Upper lobe of right lung (tissue), 1 donor: Measurements from ENCODE around the gene CRACR2A. TPM values are rescaled to one million over a fixed set of nuclear protein-coding genes. Genes with fewer than 3 reads are reported as not detected.
A peak's percentile ranks its signal among the peaks of the same experiment; 100 is the strongest.

ENCODE experiments used
- ATAC-seq: fragments of 200-7000 bp; cut with Tn5 transposase; one replicate; pipeline ENCODE4 v1.9.1; 2020; ENCODE audit warnings: mild to moderate bottlenecking, moderate library complexity
- DNase-seq: peaks from one replicate; pipeline ENCODE4 v3.0.0-alpha.2; 2020
- H3K27ac ChIP-seq: fragments of 200-600 bp; one replicate; pipeline ENCODE4 v1.8.0; 2022
- H3K27me3 ChIP-seq: fragments of 200-600 bp; one replicate; pipeline ENCODE4 v1.8.0; 2022; ENCODE audit warnings: mild to moderate bottlenecking
- H3K36me3 ChIP-seq: fragments of 200-600 bp; one replicate; pipeline ENCODE4 v1.8.0; 2022
- H3K4me1 ChIP-seq: fragments of 200-600 bp; one replicate; pipeline ENCODE4 v1.8.0; 2022
- H3K4me3 ChIP-seq: fragments of 200-600 bp; one replicate; pipeline ENCODE4 v1.8.0; 2022; ENCODE audit warnings: mild to moderate bottlenecking
- H3K9me3 ChIP-seq: fragments of 200-600 bp; one replicate; pipeline ENCODE4 v1.8.0; 2022
- intact Hi-C: fragments of 100-400 bp; cut with DNase I; formaldehyde crosslinking; loops from one replicate; pipeline ENCODE4 v1.11.0; 2022
- long read RNA-seq: library from polyadenylated mRNA; unstranded; transcript quantifications from one replicate; pipeline ENCODE4 v2.0.0, GENCODE V29; 2021
- total RNA-seq: library from RNA; stranded (reverse); fragmentation: NEBNext Ultra II Directional; extraction: Animal tissue kit (Norgen Biotek cat#: 25700); gene quantifications from one replicate; pipeline ENCODE4 v1.2.1, GENCODE V29; 2021
- TF ChIP-seq, protein P1 (sequence below): fragments of 200-600 bp; IDR thresholded peaks from one replicate; pipeline ENCODE4 v1.8.0; 2022; ENCODE audit warnings: antibody characterized with exemption
- donor health status: DM: no; HTN: yes; CAD: no; lungs with severe emphysema.

Gene CRACR2A, protein sequence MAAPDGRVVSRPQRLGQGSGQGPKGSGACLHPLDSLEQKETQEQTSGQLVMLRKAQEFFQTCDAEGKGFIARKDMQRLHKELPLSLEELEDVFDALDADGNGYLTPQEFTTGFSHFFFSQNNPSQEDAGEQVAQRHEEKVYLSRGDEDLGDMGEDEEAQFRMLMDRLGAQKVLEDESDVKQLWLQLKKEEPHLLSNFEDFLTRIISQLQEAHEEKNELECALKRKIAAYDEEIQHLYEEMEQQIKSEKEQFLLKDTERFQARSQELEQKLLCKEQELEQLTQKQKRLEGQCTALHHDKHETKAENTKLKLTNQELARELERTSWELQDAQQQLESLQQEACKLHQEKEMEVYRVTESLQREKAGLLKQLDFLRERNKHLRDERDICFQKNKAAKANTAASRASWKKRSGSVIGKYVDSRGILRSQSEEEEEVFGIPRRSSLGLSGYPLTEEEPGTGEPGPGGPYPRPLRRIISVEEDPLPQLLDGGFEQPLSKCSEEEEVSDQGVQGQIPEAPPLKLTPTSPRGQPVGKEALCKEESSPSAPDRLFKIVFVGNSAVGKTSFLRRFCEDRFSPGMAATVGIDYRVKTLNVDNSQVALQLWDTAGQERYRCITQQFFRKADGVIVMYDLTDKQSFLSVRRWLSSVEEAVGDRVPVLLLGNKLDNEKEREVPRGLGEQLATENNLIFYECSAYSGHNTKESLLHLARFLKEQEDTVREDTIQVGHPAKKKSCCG
- 5.4 TPM for total RNA-seq
- long read RNA-seq, partial matches to known transcripts: 0 of 1 reads
- long read RNA-seq, other reads (novel, unspliced or antisense): 1 of 1 reads

DNA sequence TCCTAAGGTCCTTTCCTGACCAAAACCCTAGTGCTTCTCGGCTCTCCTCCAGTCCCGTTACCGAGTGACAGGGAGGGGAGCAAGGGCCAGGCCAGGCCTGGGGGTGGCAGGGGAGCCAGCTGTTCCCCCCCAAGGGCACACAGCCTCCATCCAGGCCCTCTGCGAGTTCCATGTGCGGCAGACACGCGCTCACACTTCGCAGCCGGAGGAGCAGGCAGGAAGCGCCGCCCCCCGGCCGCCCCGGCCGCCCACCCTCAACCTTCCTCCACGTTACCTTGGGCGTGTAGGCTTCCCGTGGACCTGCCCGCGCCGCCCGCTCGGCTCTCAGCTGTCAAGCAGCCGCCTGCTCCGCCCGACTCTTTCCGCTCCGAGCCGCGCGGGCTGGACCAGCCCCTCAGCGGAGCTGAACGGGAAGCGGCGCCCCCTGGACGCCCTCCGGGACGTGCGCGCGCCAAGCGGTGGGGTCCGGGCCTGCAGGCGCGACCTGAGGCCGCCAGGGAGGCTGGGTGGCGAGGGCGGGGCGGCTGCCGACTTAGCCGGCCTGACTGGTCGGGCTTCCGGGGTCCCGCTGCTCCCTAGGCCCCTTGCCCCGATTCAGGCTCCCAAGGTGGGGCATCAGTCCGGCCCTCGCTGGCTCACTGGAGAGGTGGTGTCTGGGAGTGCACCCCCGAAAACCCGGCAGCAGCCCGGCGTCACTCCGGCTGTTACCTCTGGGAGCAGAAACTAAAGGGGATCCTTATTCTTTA, at the start of gene CRACR2A:
Gene CRACR2A (minus strand): TSS at position 369 of the 746 bp plus-strand sequence. CDS start 56,110 bp downstream, outside the sequence.
- intact Hi-C loops: no loop called here
- Histone ChIP-seq H3K9me3 (no peaks in the 10 kb centered on the region), H3K27ac (peak within 1 kb of the TSS; percentile 82), H3K36me3 (no peaks in the 10 kb centered on the region), H3K27me3 (no peaks in the 10 kb centered on the region), H3K4me3 (peak within 1 kb of the TSS; percentile 60), H3K4me1 (peaks cover 8% of the 10 kb centered on the region)
- ATAC-seq (peak; percentile 88), DNase-seq (peak; percentile 85)
- TF ChIP-seq, protein P1, sequence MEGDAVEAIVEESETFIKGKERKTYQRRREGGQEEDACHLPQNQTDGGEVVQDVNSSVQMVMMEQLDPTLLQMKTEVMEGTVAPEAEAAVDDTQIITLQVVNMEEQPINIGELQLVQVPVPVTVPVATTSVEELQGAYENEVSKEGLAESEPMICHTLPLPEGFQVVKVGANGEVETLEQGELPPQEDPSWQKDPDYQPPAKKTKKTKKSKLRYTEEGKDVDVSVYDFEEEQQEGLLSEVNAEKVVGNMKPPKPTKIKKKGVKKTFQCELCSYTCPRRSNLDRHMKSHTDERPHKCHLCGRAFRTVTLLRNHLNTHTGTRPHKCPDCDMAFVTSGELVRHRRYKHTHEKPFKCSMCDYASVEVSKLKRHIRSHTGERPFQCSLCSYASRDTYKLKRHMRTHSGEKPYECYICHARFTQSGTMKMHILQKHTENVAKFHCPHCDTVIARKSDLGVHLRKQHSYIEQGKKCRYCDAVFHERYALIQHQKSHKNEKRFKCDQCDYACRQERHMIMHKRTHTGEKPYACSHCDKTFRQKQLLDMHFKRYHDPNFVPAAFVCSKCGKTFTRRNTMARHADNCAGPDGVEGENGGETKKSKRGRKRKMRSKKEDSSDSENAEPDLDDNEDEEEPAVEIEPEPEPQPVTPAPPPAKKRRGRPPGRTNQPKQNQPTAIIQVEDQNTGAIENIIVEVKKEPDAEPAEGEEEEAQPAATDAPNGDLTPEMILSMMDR: peak; percentile 65

DNA sequence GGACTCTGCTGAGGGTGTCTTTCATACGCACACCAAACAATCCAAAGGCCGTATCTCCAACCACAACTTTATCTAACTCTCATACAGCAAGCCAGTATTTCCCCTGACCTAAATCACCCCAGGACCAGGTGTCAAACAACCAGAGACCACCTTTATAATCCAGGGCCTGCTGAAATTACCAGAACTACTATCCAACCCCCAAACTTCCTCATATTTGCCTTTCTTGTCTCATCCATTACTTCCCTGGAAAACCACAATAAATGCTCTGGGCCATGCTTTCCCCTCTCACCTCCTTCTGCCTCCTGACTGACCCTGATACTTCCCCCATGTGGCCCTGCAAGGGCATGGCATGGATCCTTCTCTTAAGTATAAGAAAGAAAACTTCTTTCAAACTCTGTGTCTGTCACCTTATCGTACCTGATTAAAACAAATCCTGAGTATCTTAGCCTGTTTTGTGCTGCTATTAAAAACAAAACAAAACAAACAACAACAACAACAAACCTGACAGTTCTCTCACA, 44.7 kb upstream of the CRACR2A start:
- peak; percentile 65 for ATAC-seq

DNA sequence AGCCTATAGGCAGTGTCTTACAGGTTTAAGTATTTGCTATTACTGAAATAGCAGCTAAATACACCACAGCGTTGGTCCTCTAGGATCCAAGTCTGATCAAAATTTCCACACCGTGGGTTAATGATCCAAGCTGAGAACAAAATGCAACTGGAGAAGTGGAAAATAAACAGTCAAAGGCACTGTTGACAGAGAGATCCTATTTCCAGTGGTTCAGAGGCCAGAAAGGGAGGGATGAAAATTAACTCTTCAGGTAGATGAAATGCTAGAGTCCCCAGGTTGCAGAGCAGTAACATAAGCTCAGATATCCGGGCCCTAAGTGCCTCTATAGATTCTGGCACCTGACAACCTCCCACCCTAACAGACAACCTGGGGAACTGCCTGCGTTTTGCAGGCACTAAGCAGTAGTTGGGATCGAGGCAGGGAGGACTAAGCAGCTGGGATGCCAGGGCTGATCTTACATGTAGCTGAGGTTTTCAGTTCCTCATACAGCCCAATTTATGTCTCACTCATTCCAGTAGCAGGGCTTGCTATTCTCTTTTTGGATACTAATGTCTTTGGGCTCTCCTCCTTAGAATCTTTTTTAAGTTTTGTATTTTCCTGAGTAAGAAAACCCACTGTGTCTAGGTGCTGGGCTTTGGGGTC, 42.7 kb upstream of the CRACR2A start:
- no peak overlapping the region for H3K4me3 ChIP-seq
- no peaks in the 10 kb centered on the region for H3K4me1 ChIP-seq
- DNase-seq (no peak), ATAC-seq (no peak)
- H3K9me3 ChIP-seq: no peaks in the 10 kb centered on the region
- H3K27me3 ChIP-seq: no peaks in the 10 kb centered on the region
- H3K27ac ChIP-seq: no peak overlapping the region
- intact Hi-C loops: loop anchor here (10.0 kb wide), 1 partner anchor 491 kb away; no protein-coding TSS in a partner anchor
- no peaks in the 10 kb centered on the region for H3K36me3 ChIP-seq
- TF ChIP-seq, protein P1: no peak

More for the DNA sequence above, 44.7 kb upstream of the CRACR2A start:
- DNase-seq: no peak
- no peaks in the 10 kb centered on the region for H3K36me3 ChIP-seq
- TF ChIP-seq, protein P1: no peak
- H3K4me1 ChIP-seq: no peaks in the 10 kb centered on the region
- H3K9me3 ChIP-seq: no peaks in the 10 kb centered on the region
- no peak overlapping the region for H3K27ac ChIP-seq
- no peaks in the 10 kb centered on the region for H3K27me3 ChIP-seq
- H3K4me3 ChIP-seq: no peak overlapping the region
- intact Hi-C loops: loop anchor here (10.0 kb wide), 1 partner anchor 493 kb away; no protein-coding TSS in a partner anchor

DNA sequence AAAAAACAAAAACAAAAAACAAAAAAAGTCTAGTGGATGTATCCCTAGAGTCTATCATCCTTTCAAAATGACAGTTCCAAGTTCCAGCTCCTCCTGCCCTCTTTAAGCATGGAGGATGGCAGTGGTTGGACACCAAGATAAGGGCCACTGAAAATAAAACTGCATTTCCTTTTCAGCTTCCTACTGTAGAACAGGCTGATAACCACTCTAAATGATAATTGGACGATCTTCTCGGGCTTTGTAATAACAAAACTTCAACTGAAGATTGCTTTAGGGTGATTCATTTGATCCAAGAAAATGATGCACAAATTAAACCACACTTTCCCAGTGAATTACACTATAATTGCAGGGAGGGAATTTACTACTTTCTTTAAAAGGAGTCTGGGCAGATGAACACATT, 42.2 kb upstream of the CRACR2A start:
- TF ChIP-seq, protein P1: no peak
- DNase-seq (no peak), ATAC-seq (no peak)
- Histone ChIP-seq H3K36me3 (no peaks in the 10 kb centered on the region), H3K27me3 (no peaks in the 10 kb centered on the region), H3K4me3 (no peak overlapping the region), H3K27ac (no peak overlapping the region), H3K4me1 (no peaks in the 10 kb centered on the region), H3K9me3 (no peaks in the 10 kb centered on the region)
- intact Hi-C loops: loop anchor here (10.0 kb wide), 1 partner anchor 490 kb away; no protein-coding TSS in a partner anchor
